CD4-positive, alpha-beta T cell treated with Interleukin-17A for 1 hour (primary cell): Measurements from ENCODE around the gene BCR.

Source experiments
- DNase-seq: peaks from one replicate; pipeline ENCODE4 v3.0.0-alpha.2; 2020

BCR gene

DNA sequence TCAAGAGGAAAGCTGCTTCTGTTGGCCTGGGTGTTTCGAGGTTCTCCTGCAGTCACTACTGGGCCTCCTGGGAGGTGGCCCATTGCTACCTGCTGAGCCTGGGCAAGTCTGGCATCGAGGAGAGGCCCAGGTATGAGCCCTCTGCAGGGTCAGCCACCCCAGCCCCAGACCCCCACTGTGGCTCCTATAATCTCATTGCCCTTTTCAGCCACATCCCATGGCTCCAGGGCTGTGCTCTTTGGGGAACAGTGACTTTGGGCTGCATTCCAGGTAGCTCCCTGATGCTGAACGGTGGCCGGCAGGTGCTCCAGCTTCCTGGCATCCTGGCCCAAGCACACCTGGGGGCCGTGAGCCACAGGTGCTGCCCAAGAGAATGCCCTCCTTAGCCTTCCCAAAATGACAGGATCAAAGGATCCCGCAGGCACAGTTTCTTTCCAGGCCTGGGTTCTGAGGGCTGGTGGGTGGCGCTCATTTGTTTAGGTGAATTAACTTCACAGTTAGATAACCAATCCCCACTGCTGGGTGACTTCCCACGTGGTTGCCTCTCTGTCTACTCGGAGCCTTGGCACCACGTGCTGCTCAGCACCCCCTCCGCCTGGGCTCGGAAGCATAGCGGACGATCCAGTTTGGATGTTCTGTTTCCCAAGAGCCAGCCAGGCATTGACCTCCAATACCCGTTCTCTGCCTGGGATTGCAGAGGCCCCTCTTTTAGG lies 97.4 kb downstream of the BCR start:
- no peak for DNase-seq

DNA sequence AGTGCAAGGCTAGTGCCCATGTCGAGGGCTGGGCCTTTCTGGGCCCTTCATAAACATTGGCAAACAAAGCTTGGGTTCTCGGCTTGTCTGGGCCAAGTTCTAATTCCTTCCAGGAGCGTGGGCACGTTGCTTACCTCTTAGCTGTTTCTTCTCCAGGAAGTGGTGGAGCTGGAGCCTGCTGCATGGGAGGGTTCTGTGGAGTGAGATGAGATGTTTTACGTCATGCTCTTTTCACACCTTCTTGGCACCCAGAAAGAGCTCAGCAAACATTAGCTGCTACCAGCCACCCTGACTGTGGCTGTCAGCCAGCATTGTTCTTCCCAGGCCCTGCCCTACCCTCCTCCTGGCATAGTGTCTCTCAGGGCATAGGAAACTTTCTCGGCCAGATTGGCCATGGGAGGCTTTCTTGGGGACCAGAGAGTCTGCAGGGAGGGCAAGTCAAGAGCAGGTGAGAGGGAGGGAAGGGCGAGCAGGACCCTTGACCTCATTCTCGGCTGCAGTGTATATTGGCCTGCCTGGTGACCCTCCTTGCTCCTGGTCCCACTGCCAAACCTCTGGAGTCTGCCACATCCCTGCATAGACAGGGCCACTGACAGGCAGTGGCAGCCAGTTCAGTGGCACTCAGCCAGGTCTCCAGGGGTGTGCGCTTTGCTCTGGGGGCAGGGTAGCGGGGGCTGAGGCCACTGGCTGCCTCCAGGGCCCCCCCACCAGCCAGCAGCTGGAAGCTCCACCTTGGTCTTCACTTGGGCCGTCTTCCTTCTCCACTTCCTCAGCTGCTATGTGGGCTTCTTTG lies 98.8 kb downstream of the BCR start:
- DNase-seq, result peak; percentile 44

GRCh38 chr22:23279781-23280180 lies 99.5 kb downstream of the BCR start:
- DNase-seq, result no peak

DNA sequence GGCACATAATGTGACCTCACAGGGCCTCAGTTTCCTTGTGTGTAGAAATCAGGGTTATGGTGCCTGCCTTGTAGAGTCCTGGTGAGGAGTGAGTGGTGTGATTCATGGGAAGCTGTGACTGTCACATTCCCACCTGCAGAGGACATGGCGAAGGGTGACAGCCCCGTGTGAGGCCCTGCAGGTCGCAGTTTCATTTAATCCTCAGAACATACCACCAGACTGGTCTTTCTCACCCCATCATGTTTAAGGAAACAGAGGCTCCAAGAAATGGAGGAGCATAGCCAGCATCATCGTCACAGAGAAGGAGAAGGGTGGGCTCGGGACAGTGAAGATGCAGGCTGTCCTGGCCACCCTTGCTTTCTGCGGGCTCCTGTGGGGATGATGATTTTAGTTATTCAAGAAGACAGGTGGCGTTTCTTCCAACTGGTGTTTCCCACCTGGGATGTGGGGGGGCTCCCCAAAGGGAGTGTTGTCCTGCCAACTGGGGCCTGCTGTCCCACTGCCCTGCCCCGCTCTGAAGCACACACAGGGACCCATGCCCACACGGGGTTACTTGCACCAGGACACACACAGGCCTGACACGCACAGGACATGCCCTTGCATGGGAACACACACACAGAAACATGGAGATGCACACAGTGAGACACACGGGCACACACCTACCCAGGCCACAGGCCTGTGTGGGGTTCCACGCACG lies 100.2 kb downstream of the BCR start:
- DNase-seq, result no peak

GRCh38 chr22:23281053-23281405 lies 100.7 kb downstream of the BCR start:
- no peak for DNase-seq

DNA sequence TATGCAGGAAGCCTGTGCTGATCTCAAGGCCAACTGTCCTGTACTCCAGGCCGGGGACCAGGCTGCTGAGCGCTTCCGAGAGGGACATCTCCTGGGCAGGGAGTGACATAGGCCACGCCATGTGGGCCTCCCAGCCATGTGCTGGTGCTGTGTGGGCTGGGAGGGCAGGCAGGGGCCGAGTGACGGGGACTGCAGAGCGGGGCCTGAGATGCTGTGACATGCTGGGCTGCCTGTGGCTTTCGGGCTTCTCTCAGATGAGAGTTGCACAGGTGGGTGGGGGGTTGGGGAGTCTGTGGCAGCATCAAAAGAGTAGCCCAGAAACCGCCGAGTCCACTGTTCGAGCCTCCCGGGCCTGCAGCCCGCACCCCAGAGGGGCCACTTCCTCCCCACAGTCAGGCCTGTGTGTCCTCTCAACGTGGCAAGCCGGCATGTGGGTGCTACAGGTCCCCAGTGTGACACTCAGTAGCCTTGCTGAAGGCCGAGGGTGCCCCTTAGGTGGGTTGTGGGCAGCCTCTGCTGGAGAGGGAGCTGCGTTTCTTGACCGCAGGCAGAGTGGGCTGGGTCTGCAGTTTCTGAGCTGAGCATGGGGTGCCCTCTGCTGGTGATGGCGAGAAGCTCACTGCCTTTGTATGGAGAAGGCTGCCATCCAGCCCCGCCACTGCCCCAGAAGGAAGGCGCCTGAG lies 101.2 kb downstream of the BCR start:
- peak; percentile 84 for DNase-seq

- no peak for DNase-seq
Measured at GRCh38 chr22:23282089-23282501, 101.8 kb downstream of the BCR start.

GRCh38 chr22:23282516-23282915 lies 102.2 kb downstream of the BCR start:
- DNase-seq, result no peak

GRCh38 chr22:23282986-23283385 lies 102.7 kb downstream of the BCR start:
- no peak for DNase-seq

- no peak for DNase-seq
Measured at GRCh38 chr22:23283591-23284503, 103.5 kb downstream of the BCR start.

DNA sequence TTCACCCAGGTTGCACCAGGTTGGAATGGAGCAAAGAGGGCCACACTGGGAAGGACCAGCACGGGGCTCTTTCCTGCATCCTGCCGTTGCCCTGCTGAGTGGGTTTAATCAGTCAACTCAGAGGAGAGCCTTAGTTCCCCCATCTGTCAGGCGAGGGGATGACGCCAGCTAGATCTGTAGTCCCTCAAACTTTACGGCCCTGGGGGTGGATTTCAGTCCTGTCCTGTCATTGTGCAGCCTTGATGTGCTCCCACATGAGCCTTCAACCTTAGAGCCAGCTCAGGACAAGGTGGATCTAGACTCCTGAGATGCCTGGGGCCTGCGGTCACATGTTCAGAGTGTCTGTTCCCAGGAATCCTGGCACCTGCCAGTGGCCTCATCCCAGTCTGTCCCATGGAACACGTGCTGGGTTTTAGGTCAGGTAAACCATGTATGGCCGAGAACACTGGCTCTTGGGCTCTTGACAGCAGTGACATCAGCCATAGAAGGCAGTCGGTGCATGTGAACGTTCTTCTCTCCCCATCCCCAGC lies 104.3 kb downstream of the BCR start:
- DNase-seq, result no peak

GRCh38 chr22:23285236-23285635 lies 104.9 kb downstream of the BCR start:
- no peak for DNase-seq

GRCh38 chr22:23285734-23286133 lies 105.4 kb downstream of the BCR start:
- DNase-seq, result no peak

DNA sequence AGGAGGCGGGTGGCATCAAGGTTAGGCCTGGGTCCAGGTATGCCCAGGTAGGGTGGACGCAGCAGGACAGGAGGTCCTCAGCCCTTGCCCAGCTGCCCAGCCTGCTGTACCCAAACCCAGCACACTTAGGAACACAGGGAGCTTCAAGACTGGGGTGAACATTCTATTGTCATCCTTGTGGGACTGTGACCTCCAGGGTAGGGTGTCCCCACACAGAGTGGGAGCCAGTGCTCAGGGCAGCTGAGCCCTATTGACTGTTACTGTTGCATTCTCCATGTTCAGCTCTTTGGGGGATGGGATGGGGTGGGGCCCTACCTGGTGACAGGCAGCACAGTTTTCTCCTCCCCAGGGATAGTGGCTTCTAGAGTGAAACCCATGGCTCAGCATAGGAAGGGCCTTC lies 106.0 kb downstream of the BCR start:
- no peak for DNase-seq

DNA sequence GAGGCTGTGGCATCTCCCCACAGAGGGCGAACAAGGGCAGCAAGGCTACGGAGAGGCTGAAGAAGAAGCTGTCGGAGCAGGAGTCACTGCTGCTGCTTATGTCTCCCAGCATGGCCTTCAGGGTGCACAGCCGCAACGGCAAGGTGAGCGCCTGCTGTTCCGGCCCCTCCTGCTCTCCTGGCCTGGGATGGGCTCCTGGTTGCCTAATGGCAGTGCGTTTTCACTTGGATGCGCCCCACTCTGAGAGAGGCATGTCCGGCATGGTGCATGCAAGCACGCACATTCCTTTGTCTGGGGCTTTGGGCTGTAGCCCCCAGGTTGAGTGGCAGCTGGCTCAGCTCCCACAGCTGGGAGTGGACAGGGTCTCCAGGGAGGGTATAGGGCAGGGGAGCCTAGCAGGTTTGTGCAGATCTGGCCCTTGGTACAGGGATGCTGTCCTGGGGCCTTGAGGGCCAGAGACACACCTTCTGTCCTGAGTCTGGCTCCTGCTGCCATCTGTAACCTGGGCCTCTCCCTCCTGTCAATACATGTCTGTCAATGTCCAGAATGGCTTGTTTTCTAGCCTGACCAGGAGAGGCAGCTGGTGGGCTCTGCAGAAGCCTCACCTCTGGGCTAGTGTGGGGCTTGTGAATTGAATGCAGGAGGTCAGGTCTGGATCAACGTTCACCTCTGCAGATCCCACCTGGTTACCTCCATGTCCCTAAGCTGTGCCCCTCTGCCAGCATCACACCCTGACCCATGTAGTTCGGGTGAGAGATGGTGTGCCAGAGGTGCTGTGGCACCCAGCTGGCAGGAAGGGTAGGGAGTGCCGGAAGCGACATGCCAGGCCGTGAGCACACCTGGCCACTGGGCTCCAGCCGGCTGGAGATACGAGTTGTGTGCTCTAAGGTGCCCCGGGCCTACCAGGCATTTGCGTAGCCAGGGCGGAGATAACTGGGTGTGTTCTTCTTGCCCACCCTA lies 107.1 kb downstream of the BCR start:
- DNase-seq, result no peak

DNA sequence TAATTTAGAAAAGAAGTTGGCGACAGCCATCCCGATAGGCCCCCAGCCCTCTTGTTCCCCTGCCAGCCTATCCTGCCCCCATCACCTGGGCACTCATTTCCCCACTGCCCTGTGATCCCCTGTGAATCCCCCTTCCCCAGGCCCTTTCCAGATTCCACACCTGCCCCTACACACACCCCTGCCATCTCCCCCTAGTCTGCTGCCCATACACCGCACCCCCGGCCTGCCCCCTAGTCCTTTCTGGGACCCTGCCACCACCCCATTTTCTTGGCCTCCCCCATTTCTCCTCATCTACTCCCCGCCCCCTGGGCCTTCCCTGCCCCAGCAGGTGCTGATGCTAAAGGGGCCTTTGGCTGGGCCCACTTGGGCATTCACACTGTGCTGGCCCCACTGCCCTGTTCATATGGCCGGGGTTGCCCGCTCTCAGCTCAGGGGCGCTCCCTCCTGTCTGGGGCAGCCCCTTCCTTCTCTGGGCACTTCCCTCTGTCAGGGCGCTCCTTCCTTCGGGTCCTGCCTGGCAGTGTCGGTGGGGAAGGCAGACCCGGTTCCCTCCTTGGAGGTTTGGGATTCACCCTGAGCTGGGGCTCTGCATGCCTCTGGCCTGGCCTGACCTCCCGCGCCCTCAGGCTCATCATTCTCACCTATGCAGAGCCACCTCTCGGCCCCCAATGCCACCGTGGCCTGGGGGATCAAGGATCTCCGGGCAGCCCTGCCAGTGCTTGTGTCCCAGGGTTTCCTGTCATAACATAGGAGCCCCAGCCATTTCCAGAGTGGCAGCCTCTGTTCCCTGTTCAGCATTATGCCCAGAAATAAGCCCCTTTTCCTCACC lies 108.2 kb downstream of the BCR start:
- DNase-seq, result no peak

DNA sequence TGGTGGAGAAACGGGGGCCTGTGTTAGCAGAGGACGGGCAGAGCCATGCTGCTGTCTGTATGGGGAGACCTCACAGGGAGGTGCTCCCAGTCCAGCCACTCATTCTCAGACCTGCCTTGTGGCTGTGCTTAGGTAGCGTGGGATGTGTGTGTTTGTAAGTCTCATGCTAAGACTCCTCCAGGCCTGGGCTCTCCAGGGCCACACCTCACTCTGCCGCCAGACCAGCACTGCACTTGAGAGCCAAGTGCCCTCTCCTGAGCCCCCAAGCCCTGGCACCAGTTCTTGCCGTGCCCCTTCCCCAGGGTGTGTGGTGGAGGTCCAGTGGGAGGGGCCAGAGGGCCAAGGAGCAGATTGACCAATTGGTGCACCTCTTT lies 108.8 kb downstream of the BCR start:
- no peak for DNase-seq

DNA sequence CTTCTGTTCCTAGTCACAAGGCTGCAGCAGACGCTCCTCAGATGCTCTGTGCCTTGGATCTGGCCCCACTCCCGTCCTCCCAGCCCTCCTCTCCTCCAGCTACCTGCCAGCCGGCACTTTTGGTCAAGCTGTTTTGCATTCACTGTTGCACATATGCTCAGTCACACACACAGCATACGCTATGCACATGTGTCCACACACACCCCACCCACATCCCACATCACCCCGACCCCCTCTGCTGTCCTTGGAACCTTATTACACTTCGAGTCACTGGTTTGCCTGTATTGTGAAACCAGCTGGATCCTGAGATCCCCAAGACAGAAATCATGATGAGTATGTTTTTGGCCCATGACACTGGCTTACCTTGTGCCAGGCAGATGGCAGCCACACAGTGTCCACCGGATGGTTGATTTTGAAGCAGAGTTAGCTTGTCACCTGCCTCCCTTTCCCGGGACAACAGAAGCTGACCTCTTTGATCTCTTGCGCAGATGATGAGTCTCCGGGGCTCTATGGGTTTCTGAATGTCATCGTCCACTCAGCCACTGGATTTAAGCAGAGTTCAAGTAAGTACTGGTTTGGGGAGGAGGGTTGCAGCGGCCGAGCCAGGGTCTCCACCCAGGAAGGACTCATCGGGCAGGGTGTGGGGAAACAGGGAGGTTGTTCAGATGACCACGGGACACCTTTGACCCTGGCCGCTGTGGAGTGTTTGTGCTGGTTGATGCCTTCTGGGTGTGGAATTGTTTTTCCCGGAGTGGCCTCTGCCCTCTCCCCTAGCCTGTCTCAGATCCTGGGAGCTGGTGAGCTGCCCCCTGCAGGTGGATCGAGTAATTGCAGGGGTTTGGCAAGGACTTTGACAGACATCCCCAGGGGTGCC lies 109.8 kb downstream of the BCR start:
- peak; percentile 66 for DNase-seq
